NCI-H69 (cell line): ENCODE results near the gene PPEF2.

Source experiments
- DNase-seq: peaks from one replicate; lab custom pipeline; 2025; lab: John Stamatoyannopoulos, UW

The PPEF2 gene

DNA sequence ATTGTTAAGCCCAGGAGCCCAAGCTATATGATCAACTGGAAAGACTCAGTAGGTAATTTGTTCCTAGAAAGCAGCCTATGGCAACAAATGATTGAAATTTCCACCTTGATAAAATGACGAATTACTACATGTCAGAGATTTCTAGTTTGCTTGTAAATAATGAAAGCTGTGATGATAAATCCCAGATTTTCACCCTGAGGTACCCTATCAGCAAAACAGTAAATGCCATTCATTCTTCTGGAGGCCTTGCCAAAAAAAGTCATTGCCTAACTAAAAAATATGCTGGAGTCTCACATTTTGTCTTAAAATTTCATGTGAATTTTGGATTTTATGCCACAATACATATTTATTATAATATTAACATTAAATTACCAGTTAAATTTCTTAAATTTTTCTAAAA, 71.3 kb downstream of the PPEF2 start:
- DNase-seq = no peak

DNA sequence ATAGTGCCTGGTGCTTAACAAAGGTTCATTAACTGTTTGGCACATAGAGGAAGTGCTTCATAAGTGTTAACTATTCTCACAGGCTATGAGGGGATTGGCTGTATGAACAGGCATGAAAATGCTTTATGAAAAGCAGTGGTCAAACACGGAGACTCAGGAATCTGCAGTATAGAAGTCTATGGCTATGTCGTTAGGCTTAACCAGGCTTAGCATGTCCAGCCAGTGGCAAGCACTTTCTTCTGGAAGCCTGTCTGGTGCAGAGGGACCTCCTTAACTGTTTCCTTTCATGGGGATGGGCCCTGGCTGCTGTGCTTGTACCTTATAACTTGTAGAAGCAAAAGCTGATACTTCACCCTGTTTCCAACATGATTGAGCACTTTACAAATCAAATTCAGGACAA, 78.4 kb downstream of the PPEF2 start:
- no peak for DNase-seq

DNA sequence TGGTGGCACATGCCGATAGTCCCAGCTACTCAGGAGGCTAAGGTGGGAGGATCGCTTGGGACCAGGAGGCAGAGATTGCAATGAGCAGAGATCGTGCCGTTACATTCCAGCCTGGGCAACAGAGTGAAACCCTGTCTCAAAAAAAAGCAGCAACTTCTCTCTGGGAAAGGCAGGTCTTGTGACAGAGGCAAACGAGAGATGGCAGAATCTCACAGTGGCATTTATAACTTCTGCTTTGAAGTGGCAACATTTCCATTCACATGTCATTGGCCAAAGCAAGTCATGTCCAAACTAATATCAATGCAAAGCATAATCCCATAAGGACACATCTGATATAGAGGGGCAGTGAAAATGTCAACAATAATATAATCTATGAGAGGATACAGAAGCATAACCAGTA, 79.8 kb downstream of the PPEF2 start:
- no peak for DNase-seq

DNA sequence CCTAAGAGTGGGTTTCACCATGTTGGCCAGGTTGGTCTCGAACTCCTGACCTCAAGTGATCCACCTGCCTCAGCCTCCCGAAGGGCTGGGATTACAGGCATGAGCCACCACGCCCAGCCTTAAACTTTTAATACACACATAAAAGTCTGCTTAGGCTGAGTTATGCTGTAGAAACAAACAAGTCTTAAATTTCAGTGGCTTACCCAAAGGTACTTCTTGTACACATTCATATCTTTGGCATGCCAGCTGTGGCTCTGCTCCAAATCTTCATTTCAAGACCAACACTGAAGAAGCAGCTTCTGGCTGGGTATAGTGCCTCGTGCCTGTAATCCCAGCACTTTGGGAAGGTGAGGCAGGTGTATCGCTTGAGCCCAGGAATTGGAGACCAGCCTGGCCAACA, 80.3 kb downstream of the PPEF2 start:
- DNase-seq = no peak

DNA sequence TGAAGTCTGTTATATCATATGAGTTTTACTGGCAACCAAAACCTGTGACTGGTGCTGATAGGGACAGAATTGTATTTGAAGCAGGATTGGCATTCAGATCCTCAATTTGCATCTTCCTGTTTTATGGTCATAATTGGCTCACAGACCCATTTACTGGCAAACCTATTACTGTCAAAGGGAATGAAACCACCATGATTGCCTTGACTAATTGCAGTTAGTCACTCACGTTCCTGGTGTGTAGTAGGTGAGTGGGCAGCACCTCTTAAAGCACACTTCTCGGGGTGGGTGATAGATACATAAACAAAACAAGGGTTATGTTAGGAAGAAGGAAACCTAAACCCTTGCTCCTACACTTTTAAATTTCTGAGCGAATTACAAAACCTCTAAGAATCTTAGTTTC, 81.0 kb downstream of the PPEF2 start:
- DNase-seq = no peak

DNA sequence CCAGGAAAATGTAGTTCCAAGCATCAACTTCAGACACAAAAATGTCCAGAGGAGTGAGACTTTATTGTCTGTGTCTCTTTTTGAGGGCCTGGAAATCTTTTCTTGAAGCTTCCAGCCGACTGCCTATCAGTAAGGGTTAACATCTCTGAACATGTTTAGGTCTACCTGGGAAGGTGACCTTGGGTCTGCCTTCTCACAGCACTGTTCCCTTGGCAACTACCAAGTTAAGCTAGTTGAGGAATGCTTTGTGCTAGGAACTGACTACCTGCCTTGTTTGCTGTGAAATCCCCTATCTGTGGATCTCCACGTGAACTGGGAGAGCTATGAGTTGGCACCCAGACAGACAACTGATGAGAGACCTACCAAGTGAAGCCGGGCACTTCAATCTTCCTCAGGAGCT, 81.6 kb downstream of the PPEF2 start:
- no peak for DNase-seq

DNA sequence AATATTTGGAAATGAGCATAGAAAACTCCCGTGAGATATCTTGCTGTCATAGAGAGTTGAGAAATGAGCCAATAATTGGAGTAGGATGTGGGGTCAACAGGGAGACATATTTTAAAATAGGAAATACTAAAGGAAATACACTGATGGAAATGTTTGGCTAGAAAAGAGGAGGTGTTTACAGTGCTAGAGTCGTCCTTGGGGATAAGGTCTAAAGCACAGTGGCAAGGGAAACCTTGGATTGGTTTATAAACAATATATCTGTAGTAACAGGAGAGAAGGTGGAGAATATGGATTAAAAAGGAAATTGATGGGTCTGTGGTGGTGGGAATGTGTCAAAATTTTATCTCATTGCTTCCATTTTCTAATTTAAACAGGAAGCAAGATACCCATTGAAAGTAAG, 82.1 kb downstream of the PPEF2 start:
- DNase-seq = no peak

DNA sequence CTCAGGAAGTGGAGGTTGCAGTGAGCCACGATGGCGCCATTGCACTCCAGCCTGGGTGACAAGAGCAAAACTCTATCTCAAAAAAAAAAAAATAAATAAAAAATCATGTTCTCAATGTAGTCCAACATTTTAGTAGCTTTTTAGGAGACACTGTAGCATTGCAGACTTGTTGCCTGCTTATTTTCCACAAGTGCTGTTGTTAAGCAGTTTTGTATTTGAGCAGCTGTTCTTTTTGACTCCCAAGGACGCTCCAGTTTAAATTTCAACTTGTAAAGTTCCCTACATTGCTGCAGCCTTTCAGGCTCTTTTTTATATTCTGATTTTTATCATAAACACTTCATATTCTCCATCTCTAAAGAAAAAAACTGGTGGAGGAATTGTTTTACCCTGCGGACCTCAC, 83.1 kb downstream of the PPEF2 start:
- DNase-seq = no peak

DNA sequence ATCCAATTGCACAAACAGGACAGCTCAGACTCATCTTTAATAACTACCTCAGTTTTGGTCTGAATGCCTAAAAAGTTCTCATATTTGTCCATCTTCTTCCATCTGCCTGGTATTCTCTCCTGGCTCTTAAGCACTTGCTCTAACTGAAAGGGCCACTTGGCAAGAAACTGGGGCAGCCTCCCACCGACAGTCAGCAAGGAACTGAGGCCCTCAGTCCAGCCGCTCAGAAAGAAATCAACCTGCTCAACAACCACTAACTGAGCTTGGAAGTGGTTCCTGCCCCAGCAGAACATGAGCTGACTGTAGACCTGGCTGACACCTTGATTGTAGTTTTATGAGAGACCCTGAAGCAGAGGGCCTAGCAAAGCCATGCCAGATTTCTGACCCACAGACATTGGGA, 84.4 kb downstream of the PPEF2 start:
- DNase-seq = no peak
